Nephron progenitor cell (in vitro differentiated cells): ENCODE results near the gene ASB9.

ENCODE experiments used
- DNase-seq: peaks from one replicate; pipeline ENCODE4 v3.0.0; 2021
- H3K27ac Mint-ChIP-seq: 2 replicates; pipeline ENCODE4 v1.8.0; 2021; ENCODE audit warnings: mild to moderate bottlenecking, moderate library complexity, mixed read lengths
- H3K27me3 Mint-ChIP-seq: 2 replicates; pipeline ENCODE4 v1.8.0; 2021; ENCODE audit warnings: mild to moderate bottlenecking, low read depth, mixed read lengths; ENCODE audit not compliant: poor library complexity
- H3K36me3 Mint-ChIP-seq: 2 replicates; pipeline ENCODE4 v1.8.0; 2021; ENCODE audit warnings: low read depth, mixed read lengths
- H3K4me1 Mint-ChIP-seq: 2 replicates; pipeline ENCODE4 v1.8.0; 2021; ENCODE audit warnings: mixed read lengths
- H3K4me3 Mint-ChIP-seq: 2 replicates; pipeline ENCODE4 v1.8.0; 2021; ENCODE audit warnings: mild to moderate bottlenecking, moderate library complexity, mixed read lengths
- H3K9me3 Mint-ChIP-seq: 2 replicates; pipeline ENCODE4 v1.8.0; 2021; ENCODE audit warnings: mild to moderate bottlenecking, moderate library complexity, mixed read lengths
- TF ChIP-seq, protein P1 (sequence below): fragments of 200-600 bp; sonication (generic); IDR thresholded peaks from 2 replicates; pipeline ENCODE4 v1.5.0; 2021; ENCODE audit warnings: antibody characterized with exemption

Gene ASB9

GRCh38 chrX:15269120-15269519 lies 763 bp downstream of the ASB9 start:
- TF ChIP-seq, protein P1, sequence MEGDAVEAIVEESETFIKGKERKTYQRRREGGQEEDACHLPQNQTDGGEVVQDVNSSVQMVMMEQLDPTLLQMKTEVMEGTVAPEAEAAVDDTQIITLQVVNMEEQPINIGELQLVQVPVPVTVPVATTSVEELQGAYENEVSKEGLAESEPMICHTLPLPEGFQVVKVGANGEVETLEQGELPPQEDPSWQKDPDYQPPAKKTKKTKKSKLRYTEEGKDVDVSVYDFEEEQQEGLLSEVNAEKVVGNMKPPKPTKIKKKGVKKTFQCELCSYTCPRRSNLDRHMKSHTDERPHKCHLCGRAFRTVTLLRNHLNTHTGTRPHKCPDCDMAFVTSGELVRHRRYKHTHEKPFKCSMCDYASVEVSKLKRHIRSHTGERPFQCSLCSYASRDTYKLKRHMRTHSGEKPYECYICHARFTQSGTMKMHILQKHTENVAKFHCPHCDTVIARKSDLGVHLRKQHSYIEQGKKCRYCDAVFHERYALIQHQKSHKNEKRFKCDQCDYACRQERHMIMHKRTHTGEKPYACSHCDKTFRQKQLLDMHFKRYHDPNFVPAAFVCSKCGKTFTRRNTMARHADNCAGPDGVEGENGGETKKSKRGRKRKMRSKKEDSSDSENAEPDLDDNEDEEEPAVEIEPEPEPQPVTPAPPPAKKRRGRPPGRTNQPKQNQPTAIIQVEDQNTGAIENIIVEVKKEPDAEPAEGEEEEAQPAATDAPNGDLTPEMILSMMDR: no peak
- Mint-ChIP-seq H3K27ac (no peak overlapping the region), H3K4me3 (no peak overlapping the region), H3K9me3 (peaks cover 23% of the 10 kb centered on the region), H3K27me3 (peaks cover 1% of the 10 kb centered on the region), H3K4me1 (peaks cover 10% of the 10 kb centered on the region), H3K36me3 (no peaks in the 10 kb centered on the region)
- no peak for DNase-seq

DNA sequence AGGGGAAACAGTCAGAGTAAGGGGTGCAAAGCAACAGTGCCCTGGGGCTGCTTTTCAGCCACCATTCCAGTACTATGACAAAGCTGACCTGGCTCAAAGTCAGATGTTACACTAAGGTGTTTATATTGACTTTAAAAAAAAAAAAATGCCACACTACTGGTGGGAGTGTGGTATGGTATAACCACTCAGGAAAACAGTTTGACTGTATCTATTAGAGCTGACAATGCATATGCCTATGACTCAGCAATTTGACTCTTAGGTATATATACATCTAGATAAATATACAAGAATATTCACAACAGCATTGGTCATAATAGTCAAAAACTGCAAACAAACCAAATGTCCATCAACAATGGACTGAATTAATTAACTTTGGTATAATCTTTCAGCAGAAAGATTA lies 15.0 kb downstream of the ASB9 start:
- Mint-ChIP-seq H3K27me3 (no peaks in the 10 kb centered on the region), H3K27ac (no peak overlapping the region), H3K36me3 (no peaks in the 10 kb centered on the region), H3K4me1 (no peaks in the 10 kb centered on the region), H3K9me3 (peaks cover 25% of the 10 kb centered on the region), H3K4me3 (no peak overlapping the region)
- TF ChIP-seq, protein P1: no peak
- no peak for DNase-seq

DNA sequence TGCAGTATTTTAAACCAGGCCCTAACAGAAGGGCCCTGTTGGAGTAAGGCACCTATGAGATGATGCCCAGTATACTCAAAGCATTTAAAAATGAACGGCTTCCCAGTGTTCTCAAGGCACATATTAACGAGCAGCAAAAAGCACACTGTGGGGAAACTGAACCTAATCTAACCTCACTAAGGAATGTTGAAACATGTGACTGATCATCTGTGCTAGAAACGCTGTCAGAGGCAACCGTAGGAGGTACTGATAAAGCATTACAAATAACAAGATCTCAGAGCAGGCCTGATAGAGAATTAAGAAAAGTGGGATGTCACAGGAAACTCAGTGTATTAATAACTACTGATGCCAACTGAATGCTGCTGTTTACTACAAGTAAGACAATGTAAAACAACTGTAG lies 24.0 kb downstream of the ASB9 start:
- TF ChIP-seq, protein P1: no peak
- Mint-ChIP-seq H3K36me3 (no peaks in the 10 kb centered on the region), H3K27ac (no peak overlapping the region), H3K9me3 (peaks cover 17% of the 10 kb centered on the region), H3K27me3 (no peaks in the 10 kb centered on the region), H3K4me1 (no peaks in the 10 kb centered on the region), H3K4me3 (no peak overlapping the region)
- no peak for DNase-seq

GRCh38 chrX:15244421-15244820 lies 25.5 kb downstream of the ASB9 start:
- no peaks in the 10 kb centered on the region for H3K27me3 Mint-ChIP-seq
- TF ChIP-seq, protein P1: no peak
- DNase-seq: no peak
- no peak overlapping the region for H3K4me3 Mint-ChIP-seq
- no peaks in the 10 kb centered on the region for H3K36me3 Mint-ChIP-seq
- H3K4me1 Mint-ChIP-seq: no peaks in the 10 kb centered on the region
- peaks cover 16% of the 10 kb centered on the region for H3K9me3 Mint-ChIP-seq
- no peak overlapping the region for H3K27ac Mint-ChIP-seq

DNA sequence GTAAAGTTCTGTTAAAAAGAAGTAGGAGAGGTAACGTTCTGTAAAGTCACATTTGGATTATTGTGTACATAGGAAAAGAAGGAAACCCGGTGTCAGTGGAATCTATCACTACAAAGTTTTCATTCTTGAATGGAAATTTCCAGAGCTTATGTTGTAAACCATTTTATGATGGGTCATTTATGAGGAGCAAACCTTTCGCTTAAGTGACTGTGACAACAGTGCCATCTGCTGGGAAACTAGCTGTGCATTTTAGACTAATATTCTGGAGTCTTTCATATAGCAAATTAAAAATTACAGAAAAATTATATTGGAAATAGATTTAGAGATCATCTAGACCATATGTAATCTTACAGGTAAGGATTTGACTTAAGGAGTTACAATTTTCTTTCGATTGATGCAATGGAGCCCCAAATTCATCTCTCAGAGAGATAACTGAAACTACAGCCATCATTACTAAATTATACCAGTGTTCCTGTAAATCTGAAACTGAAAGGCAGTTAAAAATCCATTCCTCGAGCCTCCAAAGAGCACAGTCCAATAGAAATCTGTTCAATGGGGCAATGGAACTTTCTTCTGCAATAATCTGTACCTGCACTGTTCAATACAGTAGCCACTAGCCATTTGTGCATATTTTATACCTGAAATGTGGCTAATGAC lies 26.9 kb downstream of the ASB9 start:
- no peaks in the 10 kb centered on the region for H3K36me3 Mint-ChIP-seq
- H3K27ac Mint-ChIP-seq: no peak overlapping the region
- peaks cover 13% of the 10 kb centered on the region for H3K9me3 Mint-ChIP-seq
- DNase-seq: peak; percentile 7
- TF ChIP-seq, protein P1: peak; percentile 49
- H3K4me1 Mint-ChIP-seq: no peaks in the 10 kb centered on the region
- no peaks in the 10 kb centered on the region for H3K27me3 Mint-ChIP-seq
- no peak overlapping the region for H3K4me3 Mint-ChIP-seq

- Mint-ChIP-seq H3K4me1 (no peaks in the 10 kb centered on the region), H3K27ac (no peak overlapping the region), H3K27me3 (no peaks in the 10 kb centered on the region), H3K9me3 (peaks cover 22% of the 10 kb centered on the region), H3K4me3 (no peak overlapping the region), H3K36me3 (no peaks in the 10 kb centered on the region)
- DNase-seq: no peak
- TF ChIP-seq, protein P1: no peak
Observed at GRCh38 chrX:15241301-15241700, 28.6 kb downstream of the ASB9 start.
